Activated T-cell treated with anti-CD3 and anti-CD28 coated beads, Interleukin-2, amount 50 U/mL, for 48 hours (primary cell): ENCODE measurements around the gene VWA5B2.
A peak's percentile ranks its signal among the peaks of the same experiment; 100 is the strongest.

Experiments used
- DNase-seq, 2 experiments: peaks; one replicate each; pipeline ENCODE4 v3.0.0-alpha.2; 2020

VWA5B2 gene

DNA sequence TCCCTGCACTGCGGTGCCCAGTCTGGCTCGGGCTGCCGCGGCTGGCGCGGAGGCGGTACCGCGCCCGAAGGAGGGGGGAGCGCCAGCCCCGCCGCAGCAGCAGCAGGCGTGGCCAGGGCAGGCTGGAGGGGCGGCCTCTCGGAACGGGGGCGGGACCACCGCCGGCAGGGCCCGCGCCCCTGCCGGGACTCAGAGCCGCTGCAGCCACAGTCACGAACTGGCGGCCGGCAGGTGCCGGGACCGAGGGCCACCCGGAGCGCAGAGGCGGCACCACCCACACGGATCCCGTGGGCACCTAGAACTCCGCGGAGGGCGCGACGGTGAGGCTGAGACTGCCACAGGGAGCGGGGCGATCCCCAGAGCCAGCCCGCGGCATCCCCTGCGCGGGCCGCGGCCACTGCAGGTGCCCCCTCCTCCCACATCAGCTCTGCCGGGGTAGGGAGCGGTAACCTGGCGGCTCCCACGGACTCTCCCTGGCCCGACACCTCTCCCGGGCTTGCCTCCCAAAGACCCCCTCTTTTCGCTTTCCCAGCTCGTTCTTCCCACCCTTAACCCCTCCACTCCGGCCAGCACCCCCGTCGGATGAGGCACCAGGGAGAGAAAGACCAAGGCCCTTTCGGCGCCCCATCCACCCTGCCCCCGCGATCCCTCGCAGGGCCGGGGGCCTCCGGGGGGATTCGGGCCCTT, at the start of gene VWA5B2:
Gene VWA5B2, plus strand, starts transcription at position 192 of the 687 bp plus-strand sequence. CDS start 944 bp downstream, outside the sequence.
- peak; percentile 72 to 83 for DNase-seq

DNA sequence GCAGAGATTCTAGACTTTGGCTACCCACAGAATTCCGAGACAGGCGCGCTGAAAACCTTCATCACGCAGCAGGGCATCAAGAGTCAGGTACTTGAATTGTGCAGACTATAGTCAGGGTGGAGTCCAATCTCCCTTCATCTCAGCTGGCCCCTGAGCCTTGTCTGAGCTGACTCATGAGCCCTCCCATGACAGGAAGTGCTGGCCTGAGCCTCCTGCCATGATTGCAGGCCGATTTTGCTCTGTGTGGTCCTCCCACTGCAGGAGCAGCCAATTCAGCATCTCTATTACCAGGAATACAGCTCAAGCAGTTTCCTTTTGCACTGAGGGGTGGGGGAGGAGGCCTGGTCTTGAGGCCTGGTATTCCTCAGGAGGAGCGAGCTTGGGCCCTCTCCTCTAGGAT, 49.2 kb upstream of the VWA5B2 start:
- DNase-seq = no peak

DNA sequence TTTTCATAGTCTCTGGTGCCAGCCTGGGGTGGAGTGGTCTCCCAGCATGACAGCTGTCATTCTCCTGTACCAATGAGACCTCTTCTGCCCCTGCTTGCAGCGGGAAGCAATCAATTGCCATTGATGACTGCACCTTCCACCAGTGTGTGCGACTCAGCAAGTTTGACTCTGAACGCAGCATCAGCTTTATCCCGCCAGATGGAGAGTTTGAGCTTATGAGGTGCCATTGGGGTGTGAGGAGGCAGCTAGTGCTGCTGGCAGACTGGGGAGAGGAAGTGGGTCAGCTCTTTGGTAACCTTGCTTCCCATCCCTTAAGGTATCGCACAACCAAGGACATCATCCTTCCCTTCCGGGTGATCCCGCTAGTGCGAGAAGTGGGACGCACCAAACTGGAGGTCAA, 47.8 kb upstream of the VWA5B2 start:
- no peak for DNase-seq

DNA sequence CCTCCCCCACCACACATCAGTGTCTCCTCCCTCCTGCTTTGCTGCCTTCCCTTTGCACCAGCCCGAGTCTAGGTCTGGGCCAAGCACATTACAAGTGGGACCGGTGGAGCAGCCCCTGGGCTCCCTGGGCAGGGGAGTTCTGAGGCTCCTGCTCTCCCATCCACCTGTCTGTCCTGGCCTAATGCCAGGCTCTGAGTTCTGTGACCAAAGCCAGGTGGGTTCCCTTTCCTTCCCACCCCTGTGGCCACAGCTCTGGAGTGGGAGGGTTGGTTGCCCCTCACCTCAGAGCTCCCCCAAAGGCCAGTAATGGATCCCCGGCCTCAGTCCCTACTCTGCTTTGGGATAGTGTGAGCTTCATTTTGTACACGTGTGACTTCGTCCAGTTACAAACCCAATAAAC, 45.7 kb upstream of the VWA5B2 start:
- no peak for DNase-seq

DNA sequence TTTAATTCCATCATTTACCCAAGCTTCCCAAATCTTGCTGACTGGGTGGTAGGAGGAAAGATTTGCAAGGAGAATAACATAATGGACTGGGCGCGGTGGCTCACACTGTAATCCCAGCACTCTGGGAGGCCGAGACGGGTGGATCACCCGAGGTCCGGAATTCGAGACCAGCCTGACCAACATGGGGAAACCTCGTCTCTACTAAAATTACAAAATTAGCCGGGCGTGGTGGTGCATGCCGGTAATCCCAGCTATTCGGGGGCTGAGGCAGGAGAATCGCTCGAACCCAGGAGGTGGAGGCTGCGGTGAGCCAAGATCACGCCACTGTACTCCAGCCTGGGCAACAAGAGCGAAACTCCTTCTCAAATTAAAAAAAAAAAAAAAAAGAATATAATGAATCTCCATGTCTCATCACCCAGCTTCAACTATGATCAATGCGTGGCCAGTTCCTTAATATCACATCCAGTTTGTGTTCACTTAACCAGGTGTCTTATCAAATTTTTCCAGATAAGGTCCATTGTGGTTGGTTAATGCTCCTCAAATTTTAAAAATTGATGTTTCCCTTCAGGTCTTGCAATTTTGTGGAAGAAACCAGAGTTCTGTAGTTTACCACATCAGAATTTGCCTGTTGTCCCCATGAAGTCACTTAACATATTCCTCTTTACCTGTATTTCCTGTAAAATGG, 44.7 kb upstream of the VWA5B2 start:
- no peak for DNase-seq

DNA sequence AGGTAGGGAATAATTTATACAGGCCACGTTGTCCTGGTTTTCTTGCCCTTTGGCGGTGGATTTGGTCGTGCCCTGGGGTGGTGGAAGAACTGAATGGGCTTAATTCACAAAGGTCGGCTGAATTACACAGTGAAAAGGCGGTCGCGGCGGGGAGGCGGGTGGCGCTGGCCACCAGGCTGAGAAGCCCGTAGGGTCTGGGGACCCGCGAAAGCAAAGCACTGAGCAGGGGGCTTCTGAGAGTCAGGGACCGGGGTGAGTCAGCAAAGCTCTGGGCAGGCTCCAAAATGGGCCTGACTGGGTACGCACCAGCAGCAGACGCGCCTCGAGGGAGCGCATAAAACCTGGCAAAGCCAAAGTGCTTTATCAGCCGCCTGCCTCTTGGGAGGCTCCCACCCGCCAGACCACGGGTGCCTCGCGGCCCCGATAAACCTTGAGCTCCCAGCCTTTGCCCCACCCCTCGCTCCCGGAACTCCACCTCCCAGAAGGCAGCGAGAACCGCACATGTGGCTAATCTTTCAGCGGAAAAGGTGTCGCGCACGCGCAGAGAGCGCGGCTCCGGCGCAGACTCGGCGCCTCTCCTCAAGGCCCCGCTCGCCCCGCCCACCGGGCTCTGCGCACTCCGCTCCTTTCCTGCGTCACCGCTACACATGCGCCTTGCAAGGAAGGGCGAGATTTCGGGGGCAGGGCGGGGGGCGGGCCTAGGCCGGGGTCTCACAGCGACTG, 43.8 kb upstream of the VWA5B2 start:
- peak; percentile 99 for DNase-seq

DNA sequence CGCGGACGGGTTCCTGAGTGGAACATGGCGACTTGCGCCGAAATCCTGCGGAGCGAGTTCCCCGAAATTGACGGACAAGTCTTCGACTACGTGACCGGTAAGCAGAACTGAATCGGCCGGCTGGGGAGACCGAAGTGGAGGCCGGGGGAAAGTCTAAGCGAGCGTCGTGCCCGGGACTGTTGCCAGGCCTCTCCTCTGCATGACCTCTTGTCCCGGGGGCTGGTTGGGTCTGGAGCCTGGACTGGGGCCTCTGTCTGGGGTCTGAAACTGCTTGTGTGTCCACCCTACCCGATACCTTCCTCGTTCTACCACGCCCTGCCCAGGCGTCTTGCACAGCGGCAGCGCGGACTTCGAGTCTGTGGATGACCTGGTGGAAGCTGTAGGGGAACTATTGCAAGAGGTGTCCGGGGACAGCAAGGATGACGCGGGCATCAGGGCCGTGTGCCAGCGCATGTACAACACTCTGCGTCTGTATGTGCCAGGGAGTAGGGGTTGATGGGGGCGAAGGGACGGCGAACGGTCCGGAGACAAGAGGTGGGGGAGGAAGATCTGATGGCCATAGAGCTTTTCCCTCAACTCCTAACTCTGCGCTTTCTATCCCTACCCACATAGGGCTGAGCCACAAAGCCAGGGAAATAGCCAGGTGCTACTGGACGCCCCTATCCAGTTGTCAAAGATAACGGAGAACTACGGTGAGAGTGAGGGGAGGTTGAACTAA, 43.0 kb upstream of the VWA5B2 start, which contains the start of gene ABCF3:
Gene ABCF3, plus strand, starts transcription at position 16 of the 718 bp plus-strand sequence. Its CDS starts 9 bp downstream, at position 25.
- no peak for DNase-seq

DNA sequence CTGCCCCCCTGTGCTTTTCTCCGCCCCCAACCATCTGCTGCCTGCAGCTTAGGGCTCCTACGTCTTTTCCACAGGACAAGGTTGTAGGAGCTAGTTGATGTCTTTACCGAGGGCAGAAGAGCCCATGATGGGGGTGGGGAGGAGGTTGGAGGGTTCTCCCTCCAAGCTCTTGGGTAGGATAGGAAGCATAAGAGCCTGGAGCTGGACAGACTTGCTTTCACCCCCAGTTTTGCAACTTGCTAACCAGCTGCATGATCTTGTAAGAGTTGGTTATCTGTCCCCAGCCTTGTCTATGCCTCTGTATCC, 42.5 kb upstream of the VWA5B2 start:
- DNase-seq = no peak

DNA sequence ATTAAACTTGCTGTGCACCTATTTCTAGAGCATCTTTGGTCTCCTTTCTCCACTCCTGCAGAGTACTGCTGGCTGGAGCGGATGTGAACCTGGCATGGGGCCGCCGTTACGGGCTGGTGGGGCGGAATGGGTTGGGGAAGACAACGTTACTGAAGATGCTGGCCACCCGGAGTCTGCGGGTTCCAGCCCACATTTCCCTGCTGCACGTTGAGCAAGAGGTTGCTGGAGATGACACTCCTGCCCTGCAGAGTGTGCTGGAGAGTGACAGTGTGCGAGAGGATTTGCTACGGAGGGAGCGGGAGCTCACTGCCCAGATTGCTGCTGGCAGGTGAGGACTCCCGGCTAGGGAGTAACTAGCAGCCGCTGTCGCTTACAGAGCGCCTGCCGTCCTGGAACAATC, 41.3 kb upstream of the VWA5B2 start:
- DNase-seq = no peak

DNA sequence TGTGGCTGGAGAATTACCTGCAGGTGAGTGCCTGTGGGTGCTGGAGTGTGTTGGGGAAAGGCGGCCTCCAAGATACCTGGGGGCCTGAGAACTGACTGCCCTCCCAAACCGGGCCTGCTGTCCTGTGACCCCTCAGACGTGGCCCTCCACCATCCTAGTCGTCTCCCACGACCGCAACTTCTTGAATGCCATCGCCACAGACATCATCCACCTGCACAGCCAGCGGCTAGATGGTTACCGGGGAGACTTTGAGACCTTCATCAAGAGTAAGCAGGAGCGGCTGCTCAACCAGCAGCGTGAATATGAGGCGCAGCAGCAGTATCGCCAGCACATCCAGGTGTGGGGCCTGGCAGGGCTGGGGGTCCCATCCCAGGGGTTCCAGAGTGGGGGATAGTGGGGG, 40.0 kb upstream of the VWA5B2 start:
- no peak for DNase-seq

DNA sequence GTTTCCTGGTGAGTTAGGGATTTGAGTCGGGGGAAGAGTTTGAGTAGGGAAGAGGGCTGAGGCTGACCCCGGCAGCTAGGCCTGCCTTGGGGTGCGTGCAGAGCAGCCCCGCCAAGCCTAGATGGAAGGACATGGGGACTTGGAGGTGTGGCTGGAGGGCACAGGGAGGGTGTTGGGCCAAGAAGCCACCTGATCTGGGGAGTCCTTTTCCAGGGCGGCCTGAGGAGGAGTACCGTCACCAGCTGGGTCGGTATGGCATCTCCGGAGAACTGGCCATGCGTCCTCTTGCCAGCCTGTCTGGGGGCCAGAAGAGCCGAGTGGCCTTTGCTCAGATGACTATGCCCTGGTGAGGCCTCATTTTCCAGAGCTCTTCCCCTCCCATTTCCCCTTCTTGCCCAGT, 36.5 kb upstream of the VWA5B2 start:
- no peak for DNase-seq

DNA sequence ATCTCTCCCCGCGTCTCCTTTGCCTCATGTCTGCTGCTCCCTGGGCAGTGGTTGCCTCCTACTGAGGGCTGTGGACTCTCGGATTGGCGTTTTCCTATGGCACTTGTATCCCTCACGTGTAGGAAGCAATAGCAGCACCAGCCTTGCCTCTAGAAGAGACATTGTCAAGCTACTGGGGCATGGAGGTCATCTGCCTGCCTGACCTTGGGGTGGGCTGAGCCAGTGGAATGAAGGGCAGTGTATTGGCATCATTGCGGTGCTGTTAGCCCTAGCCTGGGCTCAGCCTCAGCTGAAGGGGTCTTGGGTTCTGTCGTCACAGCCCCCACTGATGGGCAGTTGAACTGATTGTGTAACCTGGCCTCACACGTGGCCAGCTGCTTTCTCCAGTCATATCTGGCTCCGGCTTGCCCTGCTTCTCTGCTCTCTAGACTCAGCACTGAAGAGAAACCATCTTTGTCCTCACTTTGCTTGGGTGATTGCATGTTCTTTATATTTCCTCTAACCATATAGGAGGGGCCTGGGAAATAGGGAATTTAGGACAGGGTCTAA, 35.3 kb upstream of the VWA5B2 start:
- DNase-seq = no peak

DNA sequence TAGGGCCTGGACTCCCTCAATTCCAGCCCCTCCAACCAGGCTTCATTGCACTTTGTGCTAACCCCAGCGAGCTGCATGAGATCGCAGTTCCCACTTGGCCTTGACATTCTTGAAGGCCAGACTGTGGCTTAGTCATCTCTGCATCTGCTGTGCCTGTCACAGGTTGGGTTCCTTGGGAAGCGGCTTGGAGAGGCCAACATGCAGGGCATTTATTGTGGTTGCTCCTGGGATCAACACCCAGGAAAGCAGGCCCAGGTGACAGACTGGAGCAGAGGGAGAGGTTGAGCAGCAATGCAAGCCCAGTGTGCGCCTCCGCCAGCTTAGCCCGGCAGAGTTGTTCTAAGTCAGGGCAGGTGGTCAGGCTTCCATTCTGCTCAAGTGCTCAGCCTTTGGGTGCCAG, 32.8 kb upstream of the VWA5B2 start:
- DNase-seq = no peak

DNA sequence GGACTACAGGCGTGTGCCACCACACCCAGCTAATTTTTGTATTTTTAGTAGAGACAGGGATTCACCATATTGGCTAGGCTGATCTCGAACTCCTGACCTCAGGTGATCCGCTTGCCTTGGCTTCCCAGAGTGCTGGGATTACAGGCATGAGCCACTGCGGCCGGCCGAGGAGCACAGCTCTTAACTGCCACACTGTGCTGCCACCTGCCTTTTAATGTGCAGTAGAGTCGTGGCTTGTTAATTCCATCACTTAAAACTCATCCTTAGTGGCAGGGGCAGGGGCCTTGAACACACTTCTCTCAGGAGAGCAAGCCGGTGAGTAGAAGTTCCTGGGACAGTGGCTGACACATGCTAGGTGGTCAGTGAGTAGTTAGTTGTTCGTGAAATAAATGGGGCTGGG, 30.9 kb upstream of the VWA5B2 start:
- DNase-seq = no peak

DNA sequence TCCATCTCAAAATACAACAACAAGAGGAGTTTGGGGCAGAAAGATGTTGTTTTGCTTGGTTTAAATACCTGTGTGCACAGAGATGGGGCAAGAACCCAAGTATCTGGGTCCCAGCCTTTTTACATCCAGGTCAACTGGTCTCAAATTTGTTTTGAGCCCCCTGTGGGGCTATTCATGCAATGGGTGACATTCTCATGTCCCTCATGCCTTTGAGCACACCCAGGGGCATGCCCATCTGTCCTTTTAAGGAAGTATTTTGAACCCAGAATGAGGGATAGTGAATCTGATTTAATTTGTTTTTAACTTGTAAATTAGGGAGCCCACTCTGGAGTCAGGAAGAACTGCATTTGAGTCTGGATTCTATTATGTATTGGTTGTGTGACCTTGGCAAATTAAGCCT, 28.6 kb upstream of the VWA5B2 start:
- DNase-seq = no peak

DNA sequence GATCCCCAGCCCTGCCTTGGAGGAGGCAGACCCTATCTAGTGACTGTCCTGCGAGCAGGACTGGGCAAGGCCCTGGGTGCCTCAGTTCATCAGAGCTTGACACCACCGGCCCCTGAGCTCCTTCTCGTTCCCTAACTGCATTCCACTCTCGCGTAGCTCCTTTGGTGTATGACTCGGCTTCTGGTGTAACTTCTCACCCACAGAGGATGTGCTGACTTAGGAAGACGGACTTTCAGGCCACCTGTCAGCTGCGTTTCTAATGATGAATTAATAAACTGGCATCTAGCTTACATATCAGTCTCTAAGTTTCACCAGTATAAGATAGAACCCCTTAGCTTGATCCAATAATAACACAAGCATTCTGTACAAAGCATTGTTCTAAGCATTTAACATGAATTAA, 25.9 kb upstream of the VWA5B2 start:
- no peak for DNase-seq

DNA sequence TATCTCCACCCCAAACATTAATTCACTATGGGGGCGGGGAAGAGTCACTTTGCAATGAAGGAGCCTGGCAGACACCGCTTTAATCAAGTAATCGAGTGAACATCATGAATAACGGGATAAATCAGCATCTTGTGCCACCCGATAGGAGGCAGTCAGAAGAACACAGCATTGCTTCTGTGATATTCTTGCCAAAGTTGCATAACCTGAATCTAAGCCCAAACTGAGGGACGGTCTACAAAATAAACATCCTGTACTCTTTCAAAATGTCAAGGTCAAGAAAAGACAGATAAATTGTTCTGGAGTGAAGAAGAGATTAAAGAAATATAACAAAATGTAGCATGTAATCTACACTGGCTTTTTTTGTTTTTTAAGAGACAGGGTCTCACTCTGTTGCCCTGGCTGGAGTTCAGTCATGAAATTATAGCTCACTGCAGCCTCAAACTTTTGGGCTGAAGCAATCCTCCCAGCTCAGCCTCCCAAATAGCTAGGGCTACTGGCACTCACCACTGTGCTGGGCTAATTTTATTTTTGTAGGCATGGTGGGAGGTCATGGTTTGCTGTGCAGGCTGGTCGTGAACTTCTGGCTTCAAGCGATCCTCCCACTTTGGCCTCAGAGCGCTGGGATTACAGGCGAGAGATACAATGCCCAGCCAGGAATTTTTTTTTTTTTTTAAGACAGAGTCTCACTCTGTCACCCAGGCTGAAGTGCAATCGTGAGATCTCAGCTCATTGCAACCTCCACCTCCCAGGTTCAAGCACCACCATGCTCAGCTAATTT, 20.1 kb upstream of the VWA5B2 start:
- DNase-seq = no peak

DNA sequence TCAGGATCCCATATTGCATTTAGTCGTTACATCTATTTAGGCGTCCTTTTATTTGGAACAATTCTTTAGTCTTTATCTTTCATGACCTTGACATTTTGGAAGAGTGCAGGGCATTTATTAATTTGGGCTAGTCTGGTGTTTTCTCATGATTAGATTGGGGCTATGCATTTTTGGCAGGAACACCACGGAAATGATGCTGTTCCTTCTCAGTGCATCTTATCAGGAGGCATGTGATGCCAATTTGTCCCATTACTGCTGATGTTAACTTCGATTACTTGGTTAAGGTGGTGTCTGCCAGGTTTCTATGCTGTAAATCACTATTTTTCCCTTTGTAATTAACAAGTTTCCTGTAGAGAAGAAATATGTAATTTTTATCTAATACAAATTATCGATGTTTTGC, 18.1 kb upstream of the VWA5B2 start:
- no peak for DNase-seq

DNA sequence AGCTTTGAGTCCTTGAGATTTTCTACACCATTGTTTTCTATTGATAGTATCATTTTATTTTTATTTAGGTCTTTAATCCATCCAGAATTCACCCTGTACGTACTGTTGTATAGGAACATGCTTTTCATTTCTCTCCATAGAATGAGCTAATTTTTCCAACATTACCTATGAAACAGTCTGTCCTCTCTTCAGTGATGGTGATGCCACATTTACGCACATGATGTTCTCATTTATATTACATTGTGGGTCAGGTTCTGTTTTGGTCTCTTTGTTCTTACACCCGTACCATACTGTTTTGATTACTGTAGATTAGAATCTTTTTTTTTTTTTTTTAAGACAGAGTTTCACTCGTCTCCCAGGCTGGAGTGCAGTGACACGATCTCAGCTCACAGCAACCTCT, 17.7 kb upstream of the VWA5B2 start:
- DNase-seq = no peak

DNA sequence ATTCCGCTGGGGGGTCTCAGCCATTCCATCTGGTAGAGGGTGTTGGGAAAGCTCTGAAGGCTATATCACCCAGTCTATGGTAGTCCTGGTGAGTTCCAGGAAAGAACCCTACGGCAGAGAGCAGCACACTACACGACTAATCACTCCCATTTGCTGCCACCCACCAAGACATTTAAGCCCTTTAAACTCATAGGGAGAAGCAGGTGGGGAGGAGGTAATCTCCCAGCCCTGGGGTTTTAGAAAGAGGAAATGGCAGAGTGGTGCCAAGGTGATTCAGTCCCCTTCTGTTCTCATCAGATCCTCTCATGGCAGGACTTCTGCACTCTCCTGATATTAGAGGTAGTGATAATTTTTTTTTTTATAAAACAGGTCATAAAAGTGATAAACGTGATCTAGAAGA, 10.6 kb upstream of the VWA5B2 start:
- DNase-seq = no peak

DNA sequence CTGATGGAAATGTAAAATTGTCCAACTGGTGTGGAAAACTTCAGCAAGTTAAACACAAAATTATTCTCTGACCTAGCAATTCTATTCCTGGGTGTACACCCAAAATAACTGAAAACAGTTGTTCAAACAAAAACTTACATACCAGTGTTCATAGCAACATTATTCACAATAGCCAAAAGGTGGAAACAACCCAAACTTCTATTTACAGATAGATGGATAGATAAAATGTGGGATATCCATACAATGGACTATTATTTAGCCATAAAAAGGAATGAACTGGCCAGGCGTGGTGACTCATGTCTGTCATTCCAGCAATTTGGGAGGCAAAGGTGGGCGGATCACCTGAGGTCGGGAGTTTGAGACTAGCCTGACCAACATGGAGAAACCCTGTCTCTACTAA, 6.9 kb upstream of the VWA5B2 start:
- no peak for DNase-seq

DNA sequence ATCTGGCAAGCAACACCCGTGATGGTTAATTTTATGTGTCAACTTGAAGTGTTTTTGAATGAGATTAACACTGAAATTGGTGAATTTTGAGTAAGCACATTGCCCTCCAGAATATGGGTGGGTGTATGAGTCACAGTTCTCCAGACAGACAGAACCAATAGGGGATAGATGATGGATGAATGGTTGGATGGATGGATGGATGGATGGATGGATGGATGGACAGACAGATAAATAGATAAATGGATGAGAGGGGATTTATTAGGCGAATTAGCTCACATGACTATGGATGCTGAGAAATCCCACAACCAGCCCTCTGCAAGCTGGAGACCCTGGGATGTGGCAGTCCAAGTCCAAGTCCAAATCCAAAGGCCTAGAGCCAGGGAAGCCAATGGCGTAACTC, 5.4 kb upstream of the VWA5B2 start:
- no peak for DNase-seq
